Measurements from ENCODE around the gene ANKIB1. TPM values are rescaled to one million over a fixed set of nuclear protein-coding genes. Genes with fewer than 3 reads are reported as not detected.

Gene ANKIB1
- total RNA-seq, 4 donors from 2014 or later: 44.1 to 53.3 (median 44.9) TPM

DNA sequence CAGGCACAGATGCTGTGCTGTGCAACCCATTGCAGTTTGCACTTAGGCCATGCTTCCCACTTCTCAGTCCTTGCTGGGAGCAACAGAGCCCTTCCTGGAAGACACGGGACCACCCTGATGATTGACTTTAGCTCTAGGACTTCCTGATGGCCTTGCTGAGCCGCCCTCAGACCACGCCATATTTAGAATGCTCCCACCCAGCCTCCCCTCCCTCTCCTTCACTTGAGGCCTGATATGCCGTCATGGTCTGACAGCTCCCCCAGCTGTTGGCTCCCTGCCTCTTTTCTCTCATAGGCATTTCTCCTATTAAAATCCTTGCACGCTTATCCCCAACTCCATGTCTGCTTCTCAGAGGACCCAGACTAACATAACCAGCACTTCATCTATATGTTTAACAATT lies 172.1 kb downstream of the ANKIB1 start:
- intact Hi-C loops (cut with DNase I): no loop called here
- 54 to 56% methylated on average over 5 of the region's 5 CpGs for WGBS, 2 donors
- Histone ChIP-seq H3K4me3 (replicated peaks in 1 of 3) (no peak overlapping the region), H3K27ac (no peak overlapping the region), H3K9me3 (no peaks in the 10 kb centered on the region), H3K36me3 (no peaks in the 10 kb centered on the region), H3K4me1 (peaks cover 12 to 16% of the 10 kb centered on the region in 2 donors), H3K27me3 (no peaks in the 10 kb centered on the region)
- TF ChIP-seq CTCF (IDR thresholded peaks at IDR 0.05) (no peak), POLR2A (IDR thresholded peaks at IDR 0.05) (no peak)
- peak in 1 of 2 donors; percentile 19 for DNase-seq

DNA sequence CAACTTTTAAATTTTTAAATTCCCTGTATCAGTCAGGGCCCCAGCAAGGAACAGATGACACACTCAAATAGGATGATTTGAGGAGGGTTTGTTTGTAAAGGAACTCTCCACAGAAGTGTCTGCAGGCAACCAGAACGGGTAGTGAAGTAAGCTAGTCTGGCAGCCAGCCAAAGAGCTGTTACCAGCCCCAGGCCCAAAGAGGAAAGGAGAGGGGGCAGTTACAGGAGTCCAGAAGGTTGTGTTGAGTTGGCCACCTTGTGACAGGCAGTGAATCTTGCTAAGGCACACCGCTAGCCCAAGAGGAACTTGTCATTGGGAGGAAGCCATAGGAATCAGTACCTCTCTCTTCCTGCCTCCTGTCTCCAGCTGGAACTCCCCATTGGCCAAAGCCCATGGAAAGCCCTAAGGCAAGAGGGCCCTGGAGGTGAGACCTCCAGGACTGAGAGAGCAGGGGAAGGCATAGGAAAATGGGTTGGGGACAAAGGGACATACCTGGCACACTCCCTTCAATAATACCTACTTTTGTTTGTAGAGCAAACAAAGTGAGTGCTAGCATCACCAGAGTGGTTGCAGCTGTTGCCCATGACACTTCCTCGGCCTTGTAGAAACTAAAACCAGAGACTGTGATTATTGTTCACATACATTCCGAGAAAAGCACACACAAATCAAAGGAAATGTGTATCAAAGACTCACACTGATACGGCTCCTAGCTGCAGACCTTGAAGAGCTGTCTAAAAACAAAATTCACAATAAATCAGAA lies 176.1 kb downstream of the ANKIB1 start:
- intact Hi-C loops (cut with DNase I): no loop called here
- TF ChIP-seq POLR2A (IDR thresholded peaks at IDR 0.05) (no peak), CTCF (IDR thresholded peaks at IDR 0.05) (no peak)
- Histone ChIP-seq H3K27ac (peak overlapping the region; percentile 4 to 42 (median 27)), H3K36me3 (no peaks in the 10 kb centered on the region), H3K9me3 (no peaks in the 10 kb centered on the region), H3K4me1 (peaks cover 12 to 19% of the 10 kb centered on the region in 2 donors), H3K4me3 (replicated peaks in 1 of 3) (no peak overlapping the region), H3K27me3 (no peaks in the 10 kb centered on the region)
- peak; percentile 83 to 89 for DNase-seq
- WGBS, 2 donors: 46 to 50% methylated on average over 5 of the region's 5 CpGs

- no peak overlapping the region for H3K27ac ChIP-seq
- 93 to 97% methylated on average over 6 of the region's 6 CpGs for WGBS, 2 donors
- peaks cover 12 to 19% of the 10 kb centered on the region in 2 donors for H3K4me1 ChIP-seq
- no peaks in the 10 kb centered on the region for H3K9me3 ChIP-seq
- no peaks in the 10 kb centered on the region for H3K36me3 ChIP-seq
- H3K4me3 ChIP-seq (replicated peaks in 1 of 3): no peak overlapping the region
- H3K27me3 ChIP-seq: no peaks in the 10 kb centered on the region
- intact Hi-C loops (cut with DNase I): no loop called here
- no peak for DNase-seq
- TF ChIP-seq POLR2A (IDR thresholded peaks at IDR 0.05): no peak
- TF ChIP-seq CTCF (IDR thresholded peaks at IDR 0.05): no peak
Observed at GRCh38 chr7:92422926-92423325, 177.2 kb downstream of the ANKIB1 start.

GRCh38 chr7:92423710-92424131 lies 177.9 kb downstream of the ANKIB1 start:
- no peaks in the 10 kb centered on the region for H3K27me3 ChIP-seq
- H3K9me3 ChIP-seq: no peaks in the 10 kb centered on the region
- TF ChIP-seq POLR2A (IDR thresholded peaks at IDR 0.05) (no peak), CTCF (IDR thresholded peaks at IDR 0.05) (no peak)
- peak overlapping the region in 1 of 3 donors; percentile 2 for H3K27ac ChIP-seq
- no peaks in the 10 kb centered on the region for H3K36me3 ChIP-seq
- 79 to 81% methylated on average over 5 of the region's 5 CpGs for WGBS, 2 donors
- H3K4me1 ChIP-seq: peaks cover 12 to 19% of the 10 kb centered on the region in 2 donors
- intact Hi-C loops (cut with DNase I): no loop called here
- DNase-seq: no peak
- no peak overlapping the region for H3K4me3 ChIP-seq (replicated peaks in 1 of 3)

GRCh38 chr7:92425311-92425947 lies 179.7 kb downstream of the ANKIB1 start:
- intact Hi-C loops (cut with DNase I): no loop called here

More at GRCh38 chr7:92425311-92425947, 179.7 kb downstream of the ANKIB1 start:
- no peak for DNase-seq
- Histone ChIP-seq H3K27ac (no peak overlapping the region), H3K9me3 (no peaks in the 10 kb centered on the region), H3K36me3 (no peaks in the 10 kb centered on the region), H3K4me1 (peaks cover 12 to 19% of the 10 kb centered on the region in 2 donors), H3K4me3 (replicated peaks in 1 of 3) (no peak overlapping the region), H3K27me3 (no peaks in the 10 kb centered on the region)
- WGBS, 2 donors: 46 to 51% methylated on average over 19 to 20 of the region's 20 CpGs
- TF ChIP-seq POLR2A (IDR thresholded peaks at IDR 0.05) (no peak), CTCF (IDR thresholded peaks at IDR 0.05) (no peak)
